ENCODE data around the gene TCHHL1. TPM values are rescaled to one million over a fixed set of nuclear protein-coding genes. Genes with fewer than 3 reads are reported as not detected.

The TCHHL1 gene
- total and polyA plus RNA-seq, 2 of the 4 experiments (the other 2 are of a cell fraction): not detected

DNA sequence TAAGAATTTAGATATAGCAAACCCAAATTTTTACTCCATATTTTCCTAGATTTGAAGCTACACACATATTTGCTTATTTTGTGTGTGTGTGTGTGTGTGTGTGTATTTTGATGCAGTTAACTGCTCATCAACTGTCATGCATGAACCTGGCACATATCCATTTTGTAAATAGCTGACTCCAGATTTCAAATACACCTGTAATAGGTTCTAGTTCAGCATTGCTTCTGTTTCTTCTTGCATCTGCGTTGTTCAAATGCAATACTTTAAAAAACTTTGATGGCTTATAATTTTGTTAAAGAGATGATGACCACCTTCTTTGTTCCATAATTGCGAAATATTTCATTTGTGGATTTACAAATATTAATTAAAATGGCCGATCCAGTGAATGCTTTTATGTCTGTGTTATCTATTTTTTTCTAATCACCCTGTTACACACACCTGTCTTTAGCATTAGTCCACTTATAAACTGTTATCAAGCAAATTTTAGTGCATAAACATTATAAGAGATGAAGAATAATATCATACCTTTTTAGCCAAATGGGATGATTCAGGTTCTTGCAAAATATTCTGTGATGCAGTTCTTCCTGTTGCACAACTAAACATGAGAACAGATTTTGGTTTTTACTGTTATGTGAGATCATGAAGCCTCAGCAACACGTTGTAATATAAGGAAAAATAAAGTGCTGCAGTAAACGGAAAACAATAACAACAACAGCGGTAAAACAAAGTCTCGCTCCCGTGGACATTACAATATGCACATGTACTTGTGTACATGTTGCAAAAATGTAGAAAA, 39.4 kb downstream of the TCHHL1 start:
- in situ Hi-C loops (cut with MboI; ENCODE audit: low sequenced_read_pairs) (loop anchor here (10.0 kb wide), 1 partner anchor 395 kb away; no protein-coding TSS in a partner anchor), intact Hi-C loops (cut with micrococcal nuclease) (loop anchor here (5.0 kb wide), 2 partner anchors 63 to 393 kb away; no protein-coding TSS in a partner anchor), dilution Hi-C loops (cut with HindIII; ENCODE audit: low sequenced_read_pairs, unreplicated experiment) (no loop called here)
- WGBS, 2 experiments (ENCODE audit: extremely low coverage in 2 of 2, insufficient read length in 1 of 2): no CpG with 5 or more reads among the region's 8 CpGs
- H4K91ac ChIP-seq (ENCODE audit: insufficient read depth, low read depth, low read length): no peak overlapping the region
- no peak overlapping the region for H3K56ac ChIP-seq (ENCODE audit: extremely low read depth, insufficient read depth, low read length)
- H2BK5ac ChIP-seq (ENCODE audit: low read depth, low read length, poor library complexity, severe bottlenecking): no peak overlapping the region
- no peaks in the 10 kb centered on the region for H3K36me3 ChIP-seq (ENCODE audit: control insufficient read depth, insufficient read depth, low read length)
- H2AFZ ChIP-seq (replicated peaks; ENCODE audit: low read length, poor library complexity): no peak overlapping the region
- CTCF ChIA-PET: interaction anchor here (0.6 kb wide), 1 partner anchor 128 kb away, joined by 3 read pairs; no protein-coding TSS in a partner anchor
- H4K20me1 ChIP-seq (ENCODE audit: insufficient read depth, low read length): no peaks in the 10 kb centered on the region
- H2AK5ac ChIP-seq (ENCODE audit: low read depth, low read length): no peak overlapping the region
- no peak overlapping the region for H2BK20ac ChIP-seq (ENCODE audit: low read depth, low read length)
- no TSS peak for BruUV-seq (replicated peaks)
- DNase-seq (peak; percentile 74), ATAC-seq (ENCODE audit: low read depth) (no peak)
- H3K23ac ChIP-seq (ENCODE audit: low read depth, low read length): no peak overlapping the region
- H3K9ac ChIP-seq (ENCODE audit: low read depth, low read length): no peak overlapping the region
- POLR2A ChIA-PET (ENCODE audit: unreplicated experiment): interaction anchor here (0.7 kb wide), 1 partner anchor 125 kb away, joined by 10 read pairs; no protein-coding TSS in a partner anchor
- no peak overlapping the region for H3K27ac ChIP-seq (ENCODE audit: insufficient read depth, low read length)
- no peak overlapping the region for H2AK9ac ChIP-seq (replicated peaks; ENCODE audit: low read depth, low read length, poor library complexity)
- peaks cover 9% of the 10 kb centered on the region for H3K4me1 ChIP-seq (ENCODE audit: control insufficient read depth, insufficient read depth, low read length)
- H3K9me1 ChIP-seq (ENCODE audit: insufficient read depth, low read length): no peaks in the 10 kb centered on the region
- no peak overlapping the region for H2BK120ac ChIP-seq (ENCODE audit: low read depth, low read length)
- H3K18ac ChIP-seq (ENCODE audit: low read depth, low read length): no peak overlapping the region
- no peaks in the 10 kb centered on the region for H3K79me1 ChIP-seq (ENCODE audit: low read depth in 1 of 2, low read length in 2 of 2)
- no peak overlapping the region for H4K5ac ChIP-seq (ENCODE audit: low read depth, low read length)
- no peak overlapping the region for H3K14ac ChIP-seq (replicated peaks; ENCODE audit: low read depth, low read length)
- no peak overlapping the region for H2BK15ac ChIP-seq (ENCODE audit: low read depth, low read length)
- peaks cover 6% of the 10 kb centered on the region for H3K27me3 ChIP-seq (ENCODE audit: control insufficient read depth, insufficient read depth, low read length)
- no peaks in the 10 kb centered on the region for H3K9me3 ChIP-seq (ENCODE audit: control insufficient read depth, insufficient read depth, low read length)
- no peak overlapping the region; a peak in 1 of 4 replicates for H4K8ac ChIP-seq (ENCODE audit: low read depth in 2 of 2, low read length in 2 of 2)
- no peak for TF ChIP-seq USF2 (IDR thresholded peaks at IDR 0.05; ENCODE audit: low read depth, low read length)
- no peak for TF ChIP-seq RCOR1 (IDR thresholded peaks at IDR 0.05; ENCODE audit: insufficient replicate concordance, low read length)
- no peak for TF ChIP-seq MAFK (IDR thresholded peaks at IDR 0.05; ENCODE audit: low read depth, low read length)
- TF ChIP-seq SMC3 (IDR thresholded peaks at IDR 0.05; ENCODE audit: low read depth, low read length): no peak
- TF ChIP-seq MXI1 (IDR thresholded peaks at IDR 0.05; ENCODE audit: borderline replicate concordance, low read depth, low read length): no peak
- peak; percentile 91 for TF ChIP-seq CEBPB (IDR thresholded peaks at IDR 0.05; ENCODE audit: low read depth, low read length)
- no peak for TF ChIP-seq CTCF (conservative IDR thresholded peaks at IDR 0.05; ENCODE audit: low read depth, low read length)
- peak; percentile 5; the same call in 1 of the 2 replicates for TF ChIP-seq FOS (IDR thresholded peaks at IDR 0.05; ENCODE audit: low read depth, low read length)
- peak; percentile 29; the same call in 1 of the 2 replicates for TF ChIP-seq NFE2L2 (IDR thresholded peaks at IDR 0.05; ENCODE audit: low read depth, low read length)
- TF ChIP-seq MAZ (IDR thresholded peaks at IDR 0.05; ENCODE audit: borderline replicate concordance, low read depth, low read length): no peak
- TF ChIP-seq RAD21 (IDR thresholded peaks at IDR 0.05; ENCODE audit: low read length): no peak
- no peak for TF ChIP-seq POLR2A (IDR thresholded peaks at IDR 0.05; ENCODE audit: low read depth, low read length)
- no peak for TF ChIP-seq CHD1 (IDR thresholded peaks at IDR 0.05; ENCODE audit: low read depth, low read length)
- H3K4ac ChIP-seq (ENCODE audit: low read depth, low read length): no peak overlapping the region
- no peak overlapping the region for H3K4me3 ChIP-seq (ENCODE audit: insufficient read depth, low read depth, low read length)
- no peak overlapping the region for H3K4me2 ChIP-seq (ENCODE audit: low read depth, low read length)
